Activated CD4-positive, alpha-beta T cell treated with anti-CD3 and anti-CD28 coated beads, Interleukin-2, amount 10 ng/mL, durations not matched to agents 7 days and 5 days (primary cell): ENCODE measurements around the gene EPN1. TPM values are rescaled to one million over a fixed set of nuclear protein-coding genes. Genes with fewer than 3 reads are reported as not detected.
"Not testable (repeated sequence)": the region's sequence is repeated elsewhere in the genome, so short reads cannot be mapped to it uniquely, and the experiment has no call there.

Source experiments
- CTCF ChIA-PET: fragments of 350-600 bp; sonication (Branson Sonifier 250); formaldehyde crosslinking; loops from one replicate; lab custom pipeline; 2021; ENCODE audit warnings: antibody characterized with exemption; lab: Charles Lee
- POLR2A ChIA-PET: fragments of 350-600 bp; sonication (Branson Sonifier 250); formaldehyde crosslinking; loops from one replicate; lab custom pipeline; 2021; ENCODE audit warnings: antibody characterized with exemption; lab: Charles Lee
- DNase-seq: peaks from one replicate; pipeline ENCODE4 v3.0.0-alpha.2; 2020
- H3K27ac Mint-ChIP-seq: one replicate; pipeline ENCODE4 v1.8.0; 2021; ENCODE audit warnings: mild to moderate bottlenecking, moderate library complexity, mixed read lengths
- H3K27me3 Mint-ChIP-seq: one replicate; pipeline ENCODE4 v1.8.0; 2021; ENCODE audit warnings: mixed read lengths
- H3K36me3 Mint-ChIP-seq: one replicate; pipeline ENCODE4 v1.8.0; 2021; ENCODE audit warnings: low read depth, mixed read lengths
- H3K4me1 Mint-ChIP-seq: one replicate; pipeline ENCODE4 v1.8.0; 2021; ENCODE audit warnings: mixed read lengths
- H3K4me3 Mint-ChIP-seq: one replicate; pipeline ENCODE4 v1.8.0; 2021; ENCODE audit warnings: mild to moderate bottlenecking, moderate library complexity, mixed read lengths
- H3K9me3 Mint-ChIP-seq: one replicate; pipeline ENCODE4 v1.8.0; 2021; ENCODE audit warnings: mixed read lengths
- total RNA-seq, 2 experiments: library from RNA; stranded (reverse); gene quantifications; one replicate each; pipeline ENCODE4 v1.2.3, GENCODE V29; 2021

EPN1 gene
- total RNA-seq, 2 experiments from 2014 or later, result 50.8 to 64.2 TPM

- CTCF ChIA-PET, result no interaction called here
- peaks cover 7% of the 10 kb centered on the region for H3K27me3 Mint-ChIP-seq
- no peak for DNase-seq
- peak overlapping the region; percentile 48 for H3K27ac Mint-ChIP-seq
- no peak overlapping the region for H3K4me3 Mint-ChIP-seq
- POLR2A ChIA-PET, result no interaction called here
- peaks cover 3% of the 10 kb centered on the region for H3K36me3 Mint-ChIP-seq
- peaks cover 12% of the 10 kb centered on the region for H3K9me3 Mint-ChIP-seq
- H3K4me1 Mint-ChIP-seq, result no peaks in the 10 kb centered on the region
These were observed 38.0 kb downstream of the EPN1 start for GRCh38 chr19:55712804-55713631.

DNA sequence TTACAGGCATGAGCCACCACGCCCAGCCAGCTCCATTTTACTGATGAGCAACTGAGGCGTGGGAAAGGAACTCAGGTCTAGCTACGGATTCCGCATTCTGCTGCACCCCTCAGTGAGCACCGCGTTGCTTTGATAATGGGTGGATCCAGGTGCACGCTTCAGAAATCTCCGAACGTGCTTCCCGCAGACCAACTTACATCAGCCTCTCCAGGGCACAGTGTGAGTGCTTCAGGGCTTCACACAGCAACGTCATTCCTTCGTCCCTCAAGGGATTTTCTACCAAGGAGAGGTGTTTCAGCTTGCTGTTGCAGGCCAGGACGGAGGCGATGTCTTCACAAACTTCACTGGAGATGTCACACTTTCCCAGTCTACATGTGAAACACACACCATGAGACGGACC, 41.5 kb downstream of the EPN1 start:
- ChIA-PET POLR2A (no interaction called here), CTCF (no interaction called here)
- peaks cover 2% of the 10 kb centered on the region for H3K27me3 Mint-ChIP-seq
- no peaks in the 10 kb centered on the region for H3K4me1 Mint-ChIP-seq
- H3K27ac Mint-ChIP-seq, result no peak overlapping the region
- no peak for DNase-seq
- H3K9me3 Mint-ChIP-seq, result peaks cover 20% of the 10 kb centered on the region
- H3K4me3 Mint-ChIP-seq, result no peak overlapping the region
- H3K36me3 Mint-ChIP-seq, result peaks cover 3% of the 10 kb centered on the region

DNA sequence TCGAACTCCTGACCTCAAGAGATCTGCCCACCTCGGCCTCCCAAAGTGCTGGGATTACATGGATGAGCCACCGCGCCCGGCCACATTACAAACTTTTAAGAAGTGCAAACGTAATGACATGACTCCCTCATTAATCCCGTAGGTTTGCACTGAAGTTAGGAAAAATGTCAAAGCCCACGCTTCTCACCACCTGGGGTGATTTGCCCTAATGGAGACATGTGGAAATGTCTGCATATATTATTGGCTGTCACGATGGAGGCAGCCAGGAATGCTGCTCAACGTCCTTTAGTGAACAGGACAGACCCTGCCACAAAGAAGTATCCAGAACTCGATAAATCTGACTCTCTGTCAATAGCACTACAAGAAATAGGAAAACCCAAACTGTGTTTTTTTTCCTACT, 42.2 kb downstream of the EPN1 start:
- CTCF ChIA-PET, result no interaction called here
- H3K4me1 Mint-ChIP-seq, result no peaks in the 10 kb centered on the region
- H3K27me3 Mint-ChIP-seq, result peaks cover 2% of the 10 kb centered on the region
- no peak overlapping the region for H3K4me3 Mint-ChIP-seq
- POLR2A ChIA-PET, result no interaction called here
- DNase-seq, result no peak
- H3K27ac Mint-ChIP-seq, result no peak overlapping the region
- H3K9me3 Mint-ChIP-seq, result peaks cover 24% of the 10 kb centered on the region
- peaks cover 3% of the 10 kb centered on the region for H3K36me3 Mint-ChIP-seq

DNA sequence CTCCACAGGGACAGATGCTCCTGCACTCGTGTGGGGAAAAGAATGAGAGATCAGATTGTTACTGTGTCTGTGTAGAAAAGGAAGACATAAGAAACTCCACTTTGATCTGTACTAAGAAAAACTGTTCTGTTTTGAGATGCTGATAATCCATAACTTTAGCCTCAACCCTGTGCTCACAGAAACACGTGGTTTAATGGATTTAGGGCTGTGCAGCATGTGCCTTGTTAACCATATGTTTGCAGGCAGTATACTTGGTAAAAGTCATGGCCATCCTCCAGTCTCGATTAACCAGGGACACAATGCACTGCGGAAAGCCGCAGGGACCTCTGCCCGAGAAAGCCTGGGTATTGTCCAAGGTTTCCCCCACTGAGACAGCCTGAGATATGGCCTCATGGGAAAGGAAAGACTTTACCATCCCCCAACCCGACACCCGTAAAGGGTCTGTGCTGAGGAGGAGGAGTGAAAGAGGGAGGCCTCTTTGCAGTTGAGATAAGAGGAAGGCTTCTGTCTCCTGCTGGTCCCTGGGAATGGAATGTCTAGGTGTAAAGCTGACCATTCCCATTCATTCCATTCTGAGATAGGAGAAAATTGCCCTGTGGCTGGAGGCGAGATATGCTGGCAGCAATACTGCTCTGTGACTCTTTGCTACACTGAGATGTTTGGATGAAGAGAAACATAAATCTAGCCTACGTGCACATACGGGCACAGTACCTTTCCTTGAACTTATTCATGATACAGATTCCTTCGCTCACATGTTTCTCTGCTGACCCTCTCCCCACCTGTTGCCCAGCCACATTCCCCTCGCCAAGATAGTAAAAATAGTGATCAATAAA, 43.1 kb downstream of the EPN1 start:
- H3K27me3 Mint-ChIP-seq, H3K4me1 Mint-ChIP-seq, POLR2A ChIA-PET, DNase-seq, H3K4me3 Mint-ChIP-seq, CTCF ChIA-PET, H3K36me3 Mint-ChIP-seq, H3K27ac Mint-ChIP-seq: not testable (repeated sequence)
- H3K9me3 Mint-ChIP-seq, result peaks cover 23% of the 10 kb centered on the region

DNA sequence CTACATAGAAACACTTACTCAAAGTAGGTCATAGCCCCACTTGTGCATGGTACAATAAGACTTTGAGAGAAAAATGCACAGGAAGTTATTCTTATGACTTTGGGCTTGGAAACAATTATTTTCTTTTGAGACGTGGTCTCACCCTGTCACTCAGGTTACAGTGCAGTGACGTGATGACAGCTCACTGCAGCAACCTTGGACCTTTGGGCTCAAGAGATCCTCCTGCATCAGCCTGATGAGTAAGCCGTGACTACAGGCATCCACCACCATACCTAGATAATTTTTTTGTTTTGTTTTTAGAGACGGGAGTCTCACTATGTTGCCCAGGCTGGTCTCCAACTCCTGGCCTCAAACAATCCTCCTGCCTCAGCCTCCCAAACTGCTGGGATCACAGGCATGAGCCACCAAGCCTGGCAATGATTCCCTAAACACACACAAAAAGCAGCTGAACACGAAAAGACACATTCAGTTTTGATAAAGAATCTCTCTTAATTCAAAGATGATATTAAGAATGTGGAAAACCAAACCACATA, 45.3 kb downstream of the EPN1 start:
- Mint-ChIP-seq H3K27ac (no peak overlapping the region), H3K9me3 (peaks cover 21% of the 10 kb centered on the region), H3K4me3 (no peak overlapping the region), H3K4me1 (no peaks in the 10 kb centered on the region), H3K27me3 (peaks cover 2% of the 10 kb centered on the region), H3K36me3 (no peaks in the 10 kb centered on the region)
- CTCF ChIA-PET, result no interaction called here
- no peak for DNase-seq
- POLR2A ChIA-PET, result no interaction called here

- DNase-seq, result no peak
- Mint-ChIP-seq H3K27ac (no peak overlapping the region), H3K4me1 (no peaks in the 10 kb centered on the region), H3K36me3 (no peaks in the 10 kb centered on the region), H3K27me3 (peaks cover 2% of the 10 kb centered on the region), H3K4me3 (no peak overlapping the region), H3K9me3 (peaks cover 21% of the 10 kb centered on the region)
- ChIA-PET POLR2A (no interaction called here), CTCF (no interaction called here)
These were observed 45.8 kb downstream of the EPN1 start for GRCh38 chr19:55720801-55721200.

- ChIA-PET CTCF (interaction anchor here (0.5 kb wide), 1 partner anchor 76 kb away, joined by 3 read pairs; no protein-coding TSS in a partner anchor), POLR2A (no interaction called here)
- H3K4me3 Mint-ChIP-seq, result no peak overlapping the region
- peaks cover 2% of the 10 kb centered on the region for H3K27me3 Mint-ChIP-seq
- no peak for DNase-seq
- H3K4me1 Mint-ChIP-seq, result no peaks in the 10 kb centered on the region
- no peaks in the 10 kb centered on the region for H3K36me3 Mint-ChIP-seq
- H3K27ac Mint-ChIP-seq, result no peak overlapping the region
- H3K9me3 Mint-ChIP-seq, result peaks cover 21% of the 10 kb centered on the region
These were observed 48.5 kb downstream of the EPN1 start for GRCh38 chr19:55723491-55723890.

- H3K27me3 Mint-ChIP-seq, H3K36me3 Mint-ChIP-seq, H3K4me1 Mint-ChIP-seq, DNase-seq, CTCF ChIA-PET, H3K4me3 Mint-ChIP-seq, POLR2A ChIA-PET, H3K27ac Mint-ChIP-seq: not testable (repeated sequence)
- H3K9me3 Mint-ChIP-seq, result peaks cover 14% of the 10 kb centered on the region
These were observed 55.4 kb downstream of the EPN1 start for GRCh38 chr19:55730378-55730777.

- H3K27me3 Mint-ChIP-seq, result no peaks in the 10 kb centered on the region
- no peak within 1 kb of the TSS for H3K27ac Mint-ChIP-seq
- DNase-seq, result no peak
- no peaks in the 10 kb centered on the region for H3K4me1 Mint-ChIP-seq
- ChIA-PET CTCF (no interaction called here), POLR2A (no interaction called here)
- H3K36me3 Mint-ChIP-seq, result no peaks in the 10 kb centered on the region
- no peak within 1 kb of the TSS for H3K4me3 Mint-ChIP-seq
- H3K9me3 Mint-ChIP-seq, result no peaks in the 10 kb centered on the region
These were observed 63.3 kb downstream of the EPN1 start, which contains the start of gene NLRP9 for GRCh38 chr19:55738302-55738701. Gene NLRP9, minus strand, starts transcription at chr19:55738402. Its CDS starts 28 bp downstream, at chr19:55738374.

DNA sequence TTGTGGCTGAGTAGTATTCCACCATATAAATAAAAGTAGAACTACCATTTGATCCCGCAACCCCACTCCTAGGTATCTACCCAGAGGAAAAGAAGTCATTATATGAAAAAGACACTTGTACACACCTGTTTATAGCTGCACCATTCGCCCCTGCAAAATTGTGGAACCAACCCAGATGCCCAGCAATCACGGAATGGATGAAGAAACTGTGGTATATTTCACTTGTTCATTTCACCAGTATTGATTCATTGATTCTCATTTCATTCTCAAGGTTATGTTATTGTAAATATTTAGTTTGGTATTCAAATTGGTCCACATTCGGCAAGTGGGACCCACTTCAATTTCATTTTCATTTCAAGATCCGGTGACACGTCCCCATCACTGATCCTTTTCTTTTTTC, 75.7 kb downstream of the EPN1 start:
- Mint-ChIP-seq H3K4me3 (no peak overlapping the region), H3K27me3 (no peaks in the 10 kb centered on the region), H3K4me1 (no peaks in the 10 kb centered on the region), H3K36me3 (no peaks in the 10 kb centered on the region), H3K27ac (no peak overlapping the region), H3K9me3 (peaks cover 4% of the 10 kb centered on the region)
- ChIA-PET POLR2A (no interaction called here), CTCF (no interaction called here)
- no peak for DNase-seq

DNA sequence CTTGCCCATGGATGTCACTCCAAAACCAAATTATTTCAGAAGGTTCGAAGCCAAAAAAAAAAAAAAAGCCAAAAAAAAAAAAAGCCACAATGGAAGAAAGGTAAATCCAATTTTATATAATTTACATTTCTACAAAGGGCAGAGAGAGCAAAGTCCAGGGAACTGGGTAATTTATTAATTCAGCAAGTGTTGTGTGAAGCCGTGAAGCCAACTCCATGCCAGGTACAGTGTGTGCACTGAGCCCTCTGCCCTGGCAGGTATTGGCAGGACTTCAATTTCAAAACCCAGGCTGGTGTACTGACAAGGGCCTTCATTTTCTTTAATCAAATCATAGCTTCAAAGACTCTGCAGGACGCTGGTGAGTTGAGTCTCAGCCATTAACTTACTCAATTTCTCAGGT, 78.4 kb downstream of the EPN1 start:
- no peak overlapping the region for H3K4me3 Mint-ChIP-seq
- peaks cover 1% of the 10 kb centered on the region for H3K9me3 Mint-ChIP-seq
- ChIA-PET POLR2A (no interaction called here), CTCF (no interaction called here)
- no peaks in the 10 kb centered on the region for H3K36me3 Mint-ChIP-seq
- H3K27ac Mint-ChIP-seq, result no peak overlapping the region
- no peaks in the 10 kb centered on the region for H3K4me1 Mint-ChIP-seq
- no peak for DNase-seq
- H3K27me3 Mint-ChIP-seq, result no peaks in the 10 kb centered on the region

GRCh38 chr19:55756808-55757207, 81.8 kb downstream of the EPN1 start:
- H3K27ac Mint-ChIP-seq, H3K36me3 Mint-ChIP-seq, H3K4me3 Mint-ChIP-seq, CTCF ChIA-PET, DNase-seq, H3K27me3 Mint-ChIP-seq, H3K9me3 Mint-ChIP-seq, POLR2A ChIA-PET, H3K4me1 Mint-ChIP-seq: not testable (repeated sequence)

GRCh38 chr19:55758797-55759196, 83.8 kb downstream of the EPN1 start, which contains the start of gene RFPL4A:
Gene RFPL4A, plus strand, starts transcription at chr19:55759097. Its CDS starts 2,704 bp downstream, at chr19:55761801.
- DNase-seq, H3K9me3 Mint-ChIP-seq, H3K4me3 Mint-ChIP-seq, H3K27ac Mint-ChIP-seq, H3K36me3 Mint-ChIP-seq, CTCF ChIA-PET, H3K4me1 Mint-ChIP-seq, POLR2A ChIA-PET, H3K27me3 Mint-ChIP-seq: not testable (repeated sequence)
